ENCODE data around the gene HUNK. TPM values are rescaled to one million over a fixed set of nuclear protein-coding genes. Genes with fewer than 3 reads are reported as not detected.
A peak's percentile ranks its signal among the peaks of the same experiment; 100 is the strongest.

HUNK gene
- total RNA-seq, 2 donors from 2014 or later = 5.8 to 8.4 TPM

GRCh38 chr21:31895077-31895835 is 22.4 kb downstream of the HUNK start:
- TF ChIP-seq CTCF (conservative IDR thresholded peaks at IDR 0.05) = no peak
- H3K4me1 ChIP-seq (ENCODE audit: control insufficient read depth, insufficient read depth, low read length) = no peaks in the 10 kb centered on the region
- H3K9me3 ChIP-seq (ENCODE audit: control insufficient read depth, low read length) = no peaks in the 10 kb centered on the region
- Mint-ChIP-seq H3K4me3 (no peak overlapping the region), H3K36me3 (ENCODE audit: low read depth) (no peaks in the 10 kb centered on the region), H3K9me3 (no peaks in the 10 kb centered on the region), H3K4me1 (peaks cover 8% of the 10 kb centered on the region), H3K27ac (no peak overlapping the region), H3K27me3 (ENCODE audit: insufficient read depth) (no peaks in the 10 kb centered on the region)
- no peak overlapping the region for H3K9ac ChIP-seq (ENCODE audit: extremely low read depth, low read length, poor library complexity, severe bottlenecking)
- H3K27ac ChIP-seq (ENCODE audit: low read depth, low read length) = peak overlapping the region; percentile 47
- WGBS, 2 experiments (ENCODE audit: insufficient coverage in 1 of 2, insufficient read length in 1 of 2) = 75 to 91% methylated on average over 4 to 6 of the region's 6 CpGs
- H3K27me3 ChIP-seq (ENCODE audit: control insufficient read depth, insufficient read depth, low read length, poor library complexity, severe bottlenecking) = no peaks in the 10 kb centered on the region
- no peaks in the 10 kb centered on the region for H3K36me3 ChIP-seq (ENCODE audit: control insufficient read depth, insufficient read depth, low read length)
- H3K4me3 ChIP-seq (ENCODE audit: low read length) = no peak overlapping the region
- peak; percentile 48 for DNase-seq

GRCh38 chr21:31896019-31896418 is 23.2 kb downstream of the HUNK start:
- H3K27ac Mint-ChIP-seq = no peak overlapping the region
- no peak overlapping the region for H3K27ac ChIP-seq (ENCODE audit: low read depth, low read length)
- TF ChIP-seq CTCF (conservative IDR thresholded peaks at IDR 0.05) = no peak
- H3K4me3 Mint-ChIP-seq = no peak overlapping the region
- H3K9ac ChIP-seq (ENCODE audit: extremely low read depth, low read length, poor library complexity, severe bottlenecking) = no peak overlapping the region
- H3K36me3 Mint-ChIP-seq (ENCODE audit: low read depth) = no peaks in the 10 kb centered on the region
- no peaks in the 10 kb centered on the region for H3K9me3 ChIP-seq (ENCODE audit: control insufficient read depth, low read length)
- H3K4me1 Mint-ChIP-seq = peaks cover 8% of the 10 kb centered on the region
- H3K4me3 ChIP-seq (ENCODE audit: low read length) = no peak overlapping the region
- peak; percentile 32 for DNase-seq
- WGBS, 2 experiments (ENCODE audit: insufficient coverage in 1 of 2, insufficient read length in 1 of 2) = 76 to 83% methylated on average over 7 of the region's 7 CpGs
- no peaks in the 10 kb centered on the region for H3K9me3 Mint-ChIP-seq
- H3K4me1 ChIP-seq (ENCODE audit: control insufficient read depth, insufficient read depth, low read length) = no peaks in the 10 kb centered on the region
- no peaks in the 10 kb centered on the region for H3K27me3 Mint-ChIP-seq (ENCODE audit: insufficient read depth)
- H3K36me3 ChIP-seq (ENCODE audit: control insufficient read depth, insufficient read depth, low read length) = no peaks in the 10 kb centered on the region
- no peaks in the 10 kb centered on the region for H3K27me3 ChIP-seq (ENCODE audit: control insufficient read depth, insufficient read depth, low read length, poor library complexity, severe bottlenecking)

GRCh38 chr21:31897311-31897710 is 24.5 kb downstream of the HUNK start:
- Mint-ChIP-seq H3K27ac (no peak overlapping the region), H3K36me3 (ENCODE audit: low read depth) (no peaks in the 10 kb centered on the region), H3K4me3 (no peak overlapping the region), H3K4me1 (peaks cover 8% of the 10 kb centered on the region), H3K9me3 (no peaks in the 10 kb centered on the region), H3K27me3 (ENCODE audit: insufficient read depth) (no peaks in the 10 kb centered on the region)
- no peak for TF ChIP-seq CTCF (conservative IDR thresholded peaks at IDR 0.05)
- no peak overlapping the region for H3K27ac ChIP-seq (ENCODE audit: low read depth, low read length)
- H3K4me3 ChIP-seq (ENCODE audit: low read length) = no peak overlapping the region
- 93 to 97% methylated on average over 3 of the region's 3 CpGs for WGBS, 2 experiments (ENCODE audit: insufficient coverage in 1 of 2, insufficient read length in 1 of 2)
- no peaks in the 10 kb centered on the region for H3K27me3 ChIP-seq (ENCODE audit: control insufficient read depth, insufficient read depth, low read length, poor library complexity, severe bottlenecking)
- H3K9me3 ChIP-seq (ENCODE audit: control insufficient read depth, low read length) = no peaks in the 10 kb centered on the region
- DNase-seq = peak; percentile 2
- H3K36me3 ChIP-seq (ENCODE audit: control insufficient read depth, insufficient read depth, low read length) = no peaks in the 10 kb centered on the region
- H3K4me1 ChIP-seq (ENCODE audit: control insufficient read depth, insufficient read depth, low read length) = no peaks in the 10 kb centered on the region
- no peak overlapping the region for H3K9ac ChIP-seq (ENCODE audit: extremely low read depth, low read length, poor library complexity, severe bottlenecking)
